Vagina (tissue), 2 donors: ENCODE results near the gene INKA2. TPM values are rescaled to one million over a fixed set of nuclear protein-coding genes. Genes with fewer than 3 reads are reported as not detected.

ENCODE experiments used
- DNase-seq, 2 donors: peaks; one replicate each; pipeline ENCODE4 v3.0.0-alpha.2; 2017; ENCODE audit errors: extremely low spot score in 2 of 2
- H3K27ac ChIP-seq: fragments of 200-600 bp; sonication (generic); one replicate; pipeline ENCODE4 v1.5.1; 2019
- H3K27me3 ChIP-seq: fragments of 200-600 bp; sonication (generic); one replicate; pipeline ENCODE4 v1.5.1; 2019
- H3K36me3 ChIP-seq, 2 donors: fragments of 200-600 bp; sonication (generic); one replicate each; pipeline ENCODE4 v1.5.1; 2017 to 2019
- H3K4me1 ChIP-seq: fragments of 200-600 bp; sonication (generic); one replicate; pipeline ENCODE4 v1.5.1; 2019
- H3K4me3 ChIP-seq, 2 donors: fragments of 200-600 bp; sonication (generic); 1 replicate in 1 of 2; 2 replicates in 1 of 2; pipeline ENCODE4 v1.5.1; 2016 to 2019
- H3K9me3 ChIP-seq: fragments of 200-600 bp; sonication (generic); one replicate; pipeline ENCODE4 v1.5.1; 2019
- CTCF ChIP-seq, 3 experiments: fragments of 450-650 bp in 2 of 3; fragments of 200-600 bp in 1 of 3; sonication (generic) in 1 of 3; IDR thresholded peaks; one replicate each; pipeline ENCODE4 v1.5.1; 2017 to 2019; ENCODE audit warnings: antibody characterized with exemption in 3 of 3, mild to moderate bottlenecking in 2 of 3, moderate library complexity in 2 of 3
- POLR2A ChIP-seq, 2 donors: fragments of 450-650 bp; IDR thresholded peaks; one replicate each; pipeline ENCODE4 v1.6.1; 2017; ENCODE audit warnings: antibody characterized with exemption in 2 of 2, mild to moderate bottlenecking in 2 of 2, moderate library complexity in 2 of 2
- POLR2AphosphoS5 ChIP-seq, 2 donors: sonication (generic); formaldehyde crosslinking; IDR thresholded peaks; one replicate each; pipeline ENCODE4 v1.9.0; 2017; ENCODE audit warnings: antibody characterized with exemption in 2 of 2, mild to moderate bottlenecking in 2 of 2, low read depth in 1 of 2; ENCODE audit not compliant: insufficient read depth in 1 of 2
- intact Hi-C: fragments of 100-400 bp; cut with DNase I; formaldehyde crosslinking; loops from one replicate; pipeline ENCODE4 v1.15.1; 2023
- total RNA-seq: library from RNA; depleted of rRNA; stranded (reverse); fragments of >200 nt; gene quantifications from one replicate; pipeline ENCODE4 v1.2.3, GENCODE V29; 2016

The INKA2 gene
- total RNA-seq, 1 donor from 2014 or later: 6.1 TPM

DNA sequence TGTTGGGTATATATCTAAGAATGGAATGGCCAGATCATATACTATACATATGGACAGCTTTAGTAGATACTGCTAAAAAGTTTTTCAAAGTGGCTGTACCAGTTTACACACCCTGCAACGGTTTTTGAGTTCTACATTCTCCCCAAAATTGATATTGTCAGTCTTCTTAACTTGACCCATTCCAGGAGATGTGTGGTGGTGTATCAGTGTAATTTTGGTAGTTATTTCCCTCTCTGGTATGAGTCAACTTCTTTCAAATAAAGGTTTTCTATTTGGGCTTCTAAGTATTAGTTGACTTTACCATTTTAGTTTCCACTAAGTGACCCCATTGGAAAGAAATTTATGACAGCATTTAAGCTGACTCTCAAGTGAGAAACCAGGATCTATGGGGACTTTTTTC is 29.2 kb downstream of the INKA2 start:
- intact Hi-C loops: loop anchor here (10.0 kb wide), 1 partner anchor 55 kb away; no protein-coding TSS in a partner anchor
- H3K4me3 ChIP-seq: no peak overlapping the region

GRCh38 chr1:111707906-111708305 is 31.3 kb downstream of the INKA2 start:
- Histone ChIP-seq H3K27ac (peak overlapping the region; percentile 11), H3K27me3 (no peaks in the 10 kb centered on the region), H3K9me3 (no peaks in the 10 kb centered on the region), H3K36me3 (peaks cover 0 to 51% of the 10 kb centered on the region in 2 donors), H3K4me1 (peaks cover 19% of the 10 kb centered on the region), H3K4me3 (no peak overlapping the region)
- no peak for DNase-seq
- TF ChIP-seq POLR2A (IDR thresholded peaks at IDR 0.05): no peak
- intact Hi-C loops: no loop called here

More for the DNA sequence above, 29.2 kb downstream of the INKA2 start:
- no peaks in the 10 kb centered on the region for H3K9me3 ChIP-seq
- TF ChIP-seq CTCF (IDR thresholded peaks at IDR 0.05) (no peak), POLR2A (IDR thresholded peaks at IDR 0.05) (no peak), POLR2AphosphoS5 (IDR thresholded peaks at IDR 0.05; ENCODE audit: insufficient read depth in 1 of 2, low read depth in 1 of 2) (no peak)
- H3K27ac ChIP-seq: no peak overlapping the region
- DNase-seq: no peak
- peaks cover 0 to 34% of the 10 kb centered on the region in 2 donors for H3K36me3 ChIP-seq
- H3K27me3 ChIP-seq: no peaks in the 10 kb centered on the region
- peaks cover 16% of the 10 kb centered on the region for H3K4me1 ChIP-seq

GRCh38 chr1:111706921-111707320 is 32.3 kb downstream of the INKA2 start:
- H3K27ac ChIP-seq: peak overlapping the region; percentile 11
- peaks cover 0 to 59% of the 10 kb centered on the region in 2 donors for H3K36me3 ChIP-seq
- H3K9me3 ChIP-seq: no peaks in the 10 kb centered on the region
- DNase-seq: no peak
- H3K27me3 ChIP-seq: no peaks in the 10 kb centered on the region
- H3K4me1 ChIP-seq: peaks cover 19% of the 10 kb centered on the region
- H3K4me3 ChIP-seq: no peak overlapping the region
- intact Hi-C loops: no loop called here
- TF ChIP-seq POLR2AphosphoS5 (IDR thresholded peaks at IDR 0.05; ENCODE audit: insufficient read depth in 1 of 2, low read depth in 1 of 2) (no peak), POLR2A (IDR thresholded peaks at IDR 0.05) (no peak), CTCF (IDR thresholded peaks at IDR 0.05) (no peak)

DNA sequence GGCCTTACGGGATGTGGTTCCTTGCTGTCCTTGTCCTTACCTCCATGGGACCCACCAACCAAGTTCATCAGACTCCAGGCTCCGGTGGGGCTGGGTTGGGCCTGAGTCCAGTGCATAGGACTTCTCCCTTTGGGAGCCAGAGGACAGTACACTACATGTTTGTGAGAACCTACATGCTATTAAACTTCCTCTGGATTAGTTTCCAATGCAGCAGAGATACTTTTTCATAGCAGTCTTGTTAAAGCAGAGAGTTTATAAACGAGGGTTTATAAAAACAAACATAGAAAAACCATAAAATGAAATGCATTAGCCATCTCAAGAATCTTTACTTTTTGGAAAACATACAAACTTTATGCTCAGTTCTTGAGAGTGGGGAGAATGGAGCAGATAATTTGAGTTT is 33.4 kb downstream of the INKA2 start:
- intact Hi-C loops: no loop called here
- Histone ChIP-seq H3K4me3 (no peak overlapping the region), H3K4me1 (peaks cover 19% of the 10 kb centered on the region), H3K27me3 (no peaks in the 10 kb centered on the region), H3K36me3 (peaks cover 0 to 63% of the 10 kb centered on the region in 2 donors), H3K9me3 (no peaks in the 10 kb centered on the region), H3K27ac (no peak overlapping the region)
- TF ChIP-seq CTCF (IDR thresholded peaks at IDR 0.05) (no peak), POLR2AphosphoS5 (IDR thresholded peaks at IDR 0.05; ENCODE audit: insufficient read depth in 1 of 2, low read depth in 1 of 2) (no peak), POLR2A (IDR thresholded peaks at IDR 0.05) (no peak)
- no peak for DNase-seq

- peaks cover 0 to 69% of the 10 kb centered on the region in 2 donors for H3K36me3 ChIP-seq
- no peaks in the 10 kb centered on the region for H3K9me3 ChIP-seq
- TF ChIP-seq POLR2A (IDR thresholded peaks at IDR 0.05): no peak
- TF ChIP-seq POLR2AphosphoS5 (IDR thresholded peaks at IDR 0.05; ENCODE audit: insufficient read depth in 1 of 2, low read depth in 1 of 2): no peak
- TF ChIP-seq CTCF (IDR thresholded peaks at IDR 0.05): no peak
- peaks cover 19% of the 10 kb centered on the region for H3K4me1 ChIP-seq
- no peaks in the 10 kb centered on the region for H3K27me3 ChIP-seq
- DNase-seq: no peak
- no peak overlapping the region for H3K27ac ChIP-seq
- intact Hi-C loops: no loop called here
- no peak overlapping the region for H3K4me3 ChIP-seq
These were observed 34.4 kb downstream of the INKA2 start for GRCh38 chr1:111704776-111705175.
